ENCODE results near the gene PCDHB1. TPM values are rescaled to one million over a fixed set of nuclear protein-coding genes. Genes with fewer than 3 reads are reported as not detected.

PCDHB1 gene
- not detected for total RNA-seq
- polyA plus RNA-seq: not detected

GRCh38 chr5:141050622-141051520, at the start of gene PCDHB1:
PCDHB1 (plus strand) TSS chr5:141051374; CDS start chr5:141051471, 97 bp downstream.
- Histone ChIP-seq H3K27me3 (ENCODE audit: control insufficient read depth in 4 of 4, insufficient read depth in 4 of 4, low read length in 3 of 4) (peaks cover 0 to 2% (median 0%) of the 10 kb centered on the region in 4 donors), H3K36me3 (ENCODE audit: control insufficient read depth in 4 of 4, insufficient read depth in 3 of 4, low read depth in 1 of 4, low read length in 3 of 4) (no peaks in the 10 kb centered on the region), H3K9me3 (ENCODE audit: control insufficient read depth in 4 of 4, low read length in 3 of 4) (peaks cover 0 to 6% (median 3%) of the 10 kb centered on the region in 4 donors), H3K4me3 (ENCODE audit: low read depth in 1 of 3, low read length in 3 of 3) (peak within 1 kb of the TSS; percentile 59 to 88 (median 76)), H3K27ac (ENCODE audit: low read depth in 1 of 2, low read length in 2 of 2) (no peak within 1 kb of the TSS), H3K9ac (ENCODE audit: low read depth in 1 of 2, low read length in 2 of 2) (peak within 1 kb of the TSS in 1 of 2 donors; percentile 51), H3K4me1 (ENCODE audit: control insufficient read depth in 4 of 4, insufficient read depth in 4 of 4, low read length in 3 of 4) (peaks cover 0 to 14% (median 11%) of the 10 kb centered on the region in 4 donors)
- TF ChIP-seq ZBTB33 (IDR thresholded peaks at IDR 0.05): no peak
- no peak for TF ChIP-seq HNF4A (conservative IDR thresholded peaks at IDR 0.05)
- TF ChIP-seq JUND (IDR thresholded peaks at IDR 0.05): no peak
- no peak for TF ChIP-seq RAD21 (IDR thresholded peaks at IDR 0.05)
- TF ChIP-seq SP1 (IDR thresholded peaks at IDR 0.05): no peak
- TF ChIP-seq NR2F2 (IDR thresholded peaks at IDR 0.05): no peak
- no peak for TF ChIP-seq YY1 (IDR thresholded peaks at IDR 0.05)
- no peak for TF ChIP-seq ATF3 (IDR thresholded peaks at IDR 0.05)
- TF ChIP-seq REST (IDR thresholded peaks at IDR 0.05): no peak
- no peak for TF ChIP-seq RXRA (IDR thresholded peaks at IDR 0.05)
- no peak for TF ChIP-seq EGR1 (IDR thresholded peaks at IDR 0.05; ENCODE audit: low read depth in 2 of 2)
- WGBS: 17% methylated on average over 20 of the region's 20 CpGs
- DNase-seq (ENCODE audit: low spot score): no peak

GRCh38 chr5:141001446-141001843, 49.7 kb upstream of the PCDHB1 start:
- DNase-seq (ENCODE audit: low spot score): no peak
- WGBS: 8% methylated on average over 9 of the region's 9 CpGs
- Histone ChIP-seq H3K9me3 (ENCODE audit: control insufficient read depth in 4 of 4, low read length in 3 of 4) (no peaks in the 10 kb centered on the region), H3K27me3 (ENCODE audit: control insufficient read depth in 4 of 4, insufficient read depth in 4 of 4, low read length in 3 of 4) (peaks cover 0 to 2% (median 0%) of the 10 kb centered on the region in 4 donors), H3K4me1 (ENCODE audit: control insufficient read depth in 4 of 4, insufficient read depth in 4 of 4, low read length in 3 of 4) (no peaks in the 10 kb centered on the region), H3K36me3 (ENCODE audit: control insufficient read depth in 4 of 4, insufficient read depth in 3 of 4, low read depth in 1 of 4, low read length in 3 of 4) (no peaks in the 10 kb centered on the region), H3K27ac (ENCODE audit: low read depth in 1 of 2, low read length in 2 of 2) (no peak overlapping the region), H3K4me3 (ENCODE audit: low read depth in 1 of 3, low read length in 3 of 3) (no peak overlapping the region), H3K9ac (ENCODE audit: low read depth in 1 of 2, low read length in 2 of 2) (no peak overlapping the region)
- TF ChIP-seq TAF1 (conservative IDR thresholded peaks at IDR 0.05): no peak
- TF ChIP-seq MAX (IDR thresholded peaks at IDR 0.05): no peak
- no peak for TF ChIP-seq FOXA1 (IDR thresholded peaks at IDR 0.05)
- TF ChIP-seq YY1 (IDR thresholded peaks at IDR 0.05): no peak
- no peak for TF ChIP-seq FOXA2 (IDR thresholded peaks at IDR 0.05)
- no peak for TF ChIP-seq RAD21 (IDR thresholded peaks at IDR 0.05)
- no peak for TF ChIP-seq ZBTB33 (IDR thresholded peaks at IDR 0.05)
- TF ChIP-seq SP1 (IDR thresholded peaks at IDR 0.05): no peak
- TF ChIP-seq NR2F2 (IDR thresholded peaks at IDR 0.05): no peak
- TF ChIP-seq EGR1 (IDR thresholded peaks at IDR 0.05; ENCODE audit: low read depth in 2 of 2): no peak
- TF ChIP-seq GABPA (IDR thresholded peaks at IDR 0.05 in 1 of 2, conservative IDR thresholded peaks at IDR 0.05 in 1 of 2): no peak
